Bronchial epithelial cell (primary cell): ENCODE measurements around the gene PRDM15. TPM values are rescaled to one million over a fixed set of nuclear protein-coding genes. Genes with fewer than 3 reads are reported as not detected.

Experiments used
- DNase-seq: peaks from one replicate; pipeline ENCODE4 v3.0.0-alpha.2; 2010; ENCODE audit warnings: low read depth
- FAIRE-seq: peaks from 2 replicates; lab custom pipeline; 2011; peaks lifted over from hg19 to GRCh38; lab: Jason Lieb, UNC
- H3K27me3 ChIP-seq: 2 replicates; pipeline ENCODE4 v1.5.1; 2011; ENCODE audit warnings: low read length; ENCODE audit not compliant: control insufficient read depth, insufficient read depth
- H3K36me3 ChIP-seq: 2 replicates; pipeline ENCODE4 v1.5.1; 2011; ENCODE audit warnings: low read length; ENCODE audit not compliant: control insufficient read depth, insufficient read depth
- H3K4me3 ChIP-seq: 2 replicates; pipeline ENCODE4 v1.5.1; 2011; ENCODE audit warnings: mild to moderate bottlenecking, low read depth, low read length, control low read depth
- total RNA-seq: library from RNA; depleted of rRNA; stranded (reverse); fragments of >200 nt; gene quantifications from 2 replicates; pipeline ENCODE4 v1.2.1, GENCODE V29; 2014
- TF ChIP-seq, protein P1 (sequence below): IDR thresholded peaks from 2 replicates; pipeline ENCODE4 v1.5.1; 2011; ENCODE audit warnings: mild to moderate bottlenecking, moderate library complexity, low read length, control low read depth, inconsistent platforms; ENCODE audit not compliant: insufficient read depth, severe bottlenecking

The PRDM15 gene
- total RNA-seq, 1 donor from 2014 or later = 6.1 TPM

GRCh38 chr21:41831453-41831831 lies 47.7 kb downstream of the PRDM15 start:
- Histone ChIP-seq H3K27me3 (no peaks in the 10 kb centered on the region), H3K4me3 (no peak overlapping the region), H3K36me3 (peaks cover 4% of the 10 kb centered on the region)
- DNase-seq (no peak), FAIRE-seq (no peak)
- TF ChIP-seq, protein P1, sequence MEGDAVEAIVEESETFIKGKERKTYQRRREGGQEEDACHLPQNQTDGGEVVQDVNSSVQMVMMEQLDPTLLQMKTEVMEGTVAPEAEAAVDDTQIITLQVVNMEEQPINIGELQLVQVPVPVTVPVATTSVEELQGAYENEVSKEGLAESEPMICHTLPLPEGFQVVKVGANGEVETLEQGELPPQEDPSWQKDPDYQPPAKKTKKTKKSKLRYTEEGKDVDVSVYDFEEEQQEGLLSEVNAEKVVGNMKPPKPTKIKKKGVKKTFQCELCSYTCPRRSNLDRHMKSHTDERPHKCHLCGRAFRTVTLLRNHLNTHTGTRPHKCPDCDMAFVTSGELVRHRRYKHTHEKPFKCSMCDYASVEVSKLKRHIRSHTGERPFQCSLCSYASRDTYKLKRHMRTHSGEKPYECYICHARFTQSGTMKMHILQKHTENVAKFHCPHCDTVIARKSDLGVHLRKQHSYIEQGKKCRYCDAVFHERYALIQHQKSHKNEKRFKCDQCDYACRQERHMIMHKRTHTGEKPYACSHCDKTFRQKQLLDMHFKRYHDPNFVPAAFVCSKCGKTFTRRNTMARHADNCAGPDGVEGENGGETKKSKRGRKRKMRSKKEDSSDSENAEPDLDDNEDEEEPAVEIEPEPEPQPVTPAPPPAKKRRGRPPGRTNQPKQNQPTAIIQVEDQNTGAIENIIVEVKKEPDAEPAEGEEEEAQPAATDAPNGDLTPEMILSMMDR = no peak

DNA sequence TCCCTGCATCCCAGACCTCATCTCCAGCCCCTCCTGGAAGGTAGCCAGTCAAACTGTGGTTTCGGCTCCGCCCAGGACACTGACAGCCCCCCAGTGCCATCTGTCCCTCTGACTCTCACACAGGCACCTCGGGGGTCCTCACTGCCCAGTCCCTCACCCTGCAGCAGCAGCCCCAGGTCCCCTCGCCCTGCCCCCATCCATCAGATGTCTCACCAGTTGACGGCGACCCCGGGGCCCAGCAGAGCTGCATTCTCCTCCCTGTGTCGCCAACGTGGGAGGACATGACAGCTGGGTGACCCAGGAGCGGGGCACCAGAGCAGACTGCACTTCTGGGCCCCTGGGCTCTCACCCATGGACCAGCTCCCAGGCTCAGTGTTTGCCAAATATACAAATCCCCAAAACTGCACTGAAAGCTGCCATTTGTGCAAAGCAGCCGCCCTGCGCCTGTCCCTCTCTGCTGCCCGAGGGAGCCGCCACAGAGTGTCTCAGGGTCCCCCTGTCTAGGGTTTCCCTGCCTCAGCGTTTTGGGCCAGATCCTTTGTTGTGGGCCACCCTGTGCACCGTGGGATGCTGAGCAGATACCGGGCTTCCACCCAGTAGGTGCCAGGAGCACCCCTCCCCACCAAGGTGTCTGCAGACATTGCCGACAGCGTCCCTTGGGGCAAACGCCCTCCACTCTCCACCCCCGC lies 48.2 kb downstream of the PRDM15 start:
- peaks cover 4% of the 10 kb centered on the region for H3K36me3 ChIP-seq
- no peak overlapping the region for H3K4me3 ChIP-seq
- H3K27me3 ChIP-seq = no peaks in the 10 kb centered on the region
- no peak for DNase-seq
- no peak for FAIRE-seq
- TF ChIP-seq, protein P1 = no peak

DNA sequence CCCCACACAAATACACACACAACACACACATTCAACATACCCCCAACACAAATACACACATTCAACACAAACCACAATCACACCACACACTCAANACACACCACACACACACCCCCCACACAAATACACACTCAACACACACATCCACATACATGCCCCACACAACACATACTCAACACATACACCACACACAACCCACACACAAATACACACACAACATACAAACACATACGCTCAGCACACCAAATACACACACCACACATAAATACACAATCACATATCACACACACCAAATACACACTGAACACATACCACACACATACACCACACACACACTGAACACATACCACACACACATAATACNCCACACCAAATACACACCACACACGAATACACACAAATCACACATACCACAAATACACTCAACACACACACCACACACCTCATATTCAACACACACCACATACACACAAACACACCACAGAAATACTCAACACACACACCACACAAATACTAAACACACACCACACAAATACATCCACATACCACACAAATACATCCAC lies 48.9 kb downstream of the PRDM15 start:
- TF ChIP-seq, protein P1 = no peak
- DNase-seq = no peak
- FAIRE-seq = no peak
- no peak overlapping the region for H3K4me3 ChIP-seq
- peaks cover 4% of the 10 kb centered on the region for H3K36me3 ChIP-seq
- no peaks in the 10 kb centered on the region for H3K27me3 ChIP-seq

DNA sequence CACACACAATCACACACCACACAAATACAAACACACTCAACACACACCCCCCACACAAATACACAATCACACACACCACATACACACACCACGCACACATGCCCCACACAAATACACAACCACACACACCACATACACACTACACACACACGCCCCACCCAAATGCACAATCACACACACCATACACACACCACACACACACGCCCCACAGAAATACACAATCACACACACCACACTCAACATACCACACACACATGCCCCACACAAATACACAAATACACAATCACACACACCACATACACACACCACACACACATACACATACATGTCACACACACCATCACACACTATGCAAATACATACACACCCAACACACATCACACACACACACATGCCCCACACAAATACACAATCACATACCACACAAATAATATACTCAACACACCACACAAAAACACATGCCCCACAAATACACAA lies 50.2 kb downstream of the PRDM15 start:
- Histone ChIP-seq H3K4me3 (no peak overlapping the region), H3K36me3 (peaks cover 4% of the 10 kb centered on the region), H3K27me3 (no peaks in the 10 kb centered on the region)
- DNase-seq (no peak), FAIRE-seq (no peak)
- TF ChIP-seq, protein P1 = no peak

DNA sequence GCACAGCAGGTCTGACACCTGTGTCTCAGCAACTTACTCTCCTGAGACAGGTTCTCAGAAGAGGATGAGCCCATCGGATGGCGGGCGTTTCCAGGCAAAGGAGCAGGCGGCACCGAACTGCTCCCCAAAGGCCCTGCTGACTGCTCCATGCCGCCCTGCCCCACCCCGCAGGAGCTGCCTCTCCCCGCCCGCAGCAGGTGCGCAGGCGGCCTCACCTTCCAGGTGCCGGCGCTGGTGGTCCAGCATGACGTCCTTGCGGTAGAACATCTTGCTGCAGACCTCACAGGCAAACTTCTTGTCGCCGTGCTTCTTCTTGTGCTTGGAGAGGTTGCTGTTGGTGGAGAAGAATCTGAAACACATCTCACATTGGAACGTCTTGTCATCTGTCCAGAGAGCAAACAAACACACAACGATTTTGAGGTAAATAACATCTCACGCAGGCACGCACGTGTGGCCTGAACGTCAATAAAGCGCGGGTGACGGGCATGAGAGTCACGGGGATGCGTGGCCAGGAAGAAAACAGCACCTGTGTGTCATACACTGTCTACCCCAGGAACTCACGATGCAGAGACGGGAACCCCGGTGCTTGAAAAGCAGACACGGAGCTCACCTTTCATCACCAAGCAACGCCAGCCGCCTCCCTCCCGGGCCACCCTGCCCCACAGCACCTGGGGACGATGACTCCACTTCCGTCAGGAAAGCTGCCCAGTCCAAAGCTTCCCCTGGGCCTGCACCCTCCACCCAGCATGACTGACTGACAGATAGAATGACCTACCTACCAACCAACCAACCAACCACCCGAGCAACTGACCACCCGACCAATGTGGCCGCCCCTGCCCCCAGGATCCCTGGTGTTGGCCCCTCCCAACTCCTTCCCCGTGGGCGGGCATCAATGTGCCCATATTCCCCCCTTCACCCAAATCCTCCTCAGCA lies 50.9 kb downstream of the PRDM15 start:
- Histone ChIP-seq H3K27me3 (no peaks in the 10 kb centered on the region), H3K36me3 (peaks cover 4% of the 10 kb centered on the region), H3K4me3 (no peak overlapping the region)
- TF ChIP-seq, protein P1 = no peak
- FAIRE-seq (peak; percentile 66), DNase-seq (no peak)
